Activated naive CD4-positive, alpha-beta T cell treated with anti-CD3 and anti-CD28 coated beads, Interleukin-2, amount 50 U/mL, for 72 hours (primary cell): ENCODE measurements around the gene COQ6. TPM values are rescaled to one million over a fixed set of nuclear protein-coding genes. Genes with fewer than 3 reads are reported as not detected.
"Not testable (repeated sequence)": the region's sequence is repeated elsewhere in the genome, so short reads cannot be mapped to it uniquely, and the experiment has no call there.

Source experiments
- ATAC-seq, 2 donors: fragments of 150-1000 bp; cut with Tn5 transposase; 2 replicates each; pipeline ENCODE4 v1.10.0; 2021; ENCODE audit warnings: mild to moderate bottlenecking in 2 of 2, moderate library complexity in 2 of 2
- DNase-seq, 2 donors: peaks; one replicate each; pipeline ENCODE4 v3.0.0; 2021 to 2022; ENCODE audit warnings: low spot score in 2 of 2
- H3K27ac Mint-ChIP-seq, 2 donors: one replicate each; pipeline ENCODE4 v1.8.0; 2022; ENCODE audit warnings: mild to moderate bottlenecking in 2 of 2, mixed read lengths in 2 of 2
- H3K36me3 Mint-ChIP-seq, 2 donors: one replicate each; pipeline ENCODE4 v1.8.0; 2022; ENCODE audit warnings: mixed read lengths in 2 of 2
- H3K9me3 Mint-ChIP-seq, 2 donors: one replicate each; pipeline ENCODE4 v1.8.0; 2022; ENCODE audit warnings: mixed read lengths in 2 of 2
- total RNA-seq, 2 donors: library from RNA; stranded (reverse); gene quantifications; one replicate each; pipeline ENCODE4 v1.2.3, GENCODE V29; 2022

The COQ6 gene
- 10 to 100 TPM; 20.7 to 29.4 TPM for total RNA-seq

DNA sequence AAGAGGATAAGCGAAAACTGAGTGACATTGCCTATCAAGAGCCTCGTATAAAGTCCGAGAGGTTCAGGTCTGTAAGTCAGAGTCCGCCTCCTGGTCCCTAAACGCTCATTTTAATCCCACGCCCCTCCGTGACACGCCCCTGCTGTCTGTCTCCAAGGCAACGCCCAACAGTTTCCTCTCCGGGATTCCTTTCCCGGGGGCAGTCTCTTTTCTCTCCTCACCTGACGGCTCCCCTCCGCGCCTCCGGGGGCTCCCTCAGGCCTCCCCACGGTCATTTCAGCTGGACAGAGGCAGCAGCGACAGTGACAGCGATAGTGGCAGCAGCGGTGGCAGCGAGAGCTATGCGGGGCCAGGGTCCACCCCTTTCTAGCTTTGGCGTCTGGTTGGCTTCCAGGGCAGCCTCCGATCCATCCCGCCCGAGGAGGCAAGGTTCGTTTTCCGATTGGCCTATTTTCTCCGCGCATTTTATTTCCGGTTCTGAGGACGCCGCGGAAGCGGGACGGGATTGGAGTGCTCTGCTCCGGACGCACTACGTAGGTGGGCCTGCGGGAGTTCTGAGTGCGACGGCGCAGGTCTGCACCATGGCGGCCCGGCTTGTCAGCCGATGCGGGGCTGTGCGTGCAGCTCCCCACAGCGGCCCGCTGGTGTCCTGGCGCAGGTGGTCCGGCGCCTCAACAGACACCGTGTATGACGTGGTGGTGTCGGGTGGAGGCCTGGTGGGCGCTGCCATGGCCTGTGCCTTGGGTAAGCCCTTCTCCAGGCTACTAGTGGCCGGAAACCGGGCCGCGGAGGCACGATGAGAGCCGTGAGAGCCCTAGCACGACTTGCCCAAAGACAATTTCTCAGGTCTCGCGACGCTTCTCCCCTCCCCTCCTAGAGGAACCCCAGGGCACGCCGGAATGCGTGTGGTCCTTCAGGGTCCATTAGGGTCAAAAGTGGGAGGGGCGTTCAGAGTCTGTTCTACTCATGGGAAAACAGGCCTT, at the start of gene COQ6, which contains the start of gene FAM161B:
Gene COQ6, plus strand, starts transcription at position 551 of the 983 bp plus-strand sequence. Its CDS starts 31 bp downstream, at position 582.
Gene FAM161B, minus strand, starts transcription at position 343 of the 983 bp plus-strand sequence. Its CDS starts 68 bp downstream, at position 275.
- H3K9me3 Mint-ChIP-seq: no peaks in the 10 kb centered on the region
- peaks cover 0 to 5% of the 10 kb centered on the region in 2 donors for H3K36me3 Mint-ChIP-seq
- peak; percentile 91 to 95 for DNase-seq
- peak; percentile 95 to 96 for ATAC-seq
- H3K27ac Mint-ChIP-seq: peak within 1 kb of the TSS; percentile 92 to 98

- ATAC-seq (no peak), DNase-seq (no peak)
- peaks cover 14% of the 10 kb centered on the region in 2 donors for H3K36me3 Mint-ChIP-seq
- no peak overlapping the region for H3K27ac Mint-ChIP-seq
- no peaks in the 10 kb centered on the region for H3K9me3 Mint-ChIP-seq
Measured at GRCh38 chr14:73903028-73903427, 47.1 kb upstream of the COQ6 start.

- Mint-ChIP-seq H3K27ac (peak overlapping the region; percentile 20 to 58), H3K36me3 (peaks cover 56 to 63% of the 10 kb centered on the region in 2 donors), H3K9me3 (peaks cover 9 to 12% of the 10 kb centered on the region in 2 donors)
- no peak for ATAC-seq
- DNase-seq: no peak
Measured at GRCh38 chr14:73909681-73910080, 40.4 kb upstream of the COQ6 start.

DNA sequence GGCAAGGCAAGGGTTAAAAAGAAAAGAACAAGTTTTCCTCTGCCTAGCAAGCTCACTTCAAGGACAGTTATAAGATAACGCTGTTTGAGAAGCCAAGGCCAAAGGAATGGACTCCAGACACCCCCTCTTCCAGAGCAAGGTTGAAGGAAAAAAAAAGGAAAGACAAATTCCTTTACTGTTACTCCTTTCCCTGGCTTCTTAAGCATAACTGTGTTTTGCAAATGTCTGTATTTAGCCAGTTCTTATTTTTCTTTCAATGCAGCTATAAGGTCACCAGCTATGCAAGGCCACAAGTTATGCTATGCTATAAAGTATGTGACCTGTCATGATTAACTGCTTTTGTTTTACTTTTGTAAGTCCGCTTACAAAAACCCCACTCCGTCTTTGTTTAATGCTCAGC, 36.8 kb upstream of the COQ6 start:
- Mint-ChIP-seq H3K9me3 (peaks cover 9 to 12% of the 10 kb centered on the region in 2 donors), H3K36me3 (peaks cover 47 to 49% of the 10 kb centered on the region in 2 donors), H3K27ac (no peak overlapping the region)
- DNase-seq (no peak), ATAC-seq (no peak)

GRCh38 chr14:73916324-73916723, 33.8 kb upstream of the COQ6 start:
- ATAC-seq: no peak

DNA sequence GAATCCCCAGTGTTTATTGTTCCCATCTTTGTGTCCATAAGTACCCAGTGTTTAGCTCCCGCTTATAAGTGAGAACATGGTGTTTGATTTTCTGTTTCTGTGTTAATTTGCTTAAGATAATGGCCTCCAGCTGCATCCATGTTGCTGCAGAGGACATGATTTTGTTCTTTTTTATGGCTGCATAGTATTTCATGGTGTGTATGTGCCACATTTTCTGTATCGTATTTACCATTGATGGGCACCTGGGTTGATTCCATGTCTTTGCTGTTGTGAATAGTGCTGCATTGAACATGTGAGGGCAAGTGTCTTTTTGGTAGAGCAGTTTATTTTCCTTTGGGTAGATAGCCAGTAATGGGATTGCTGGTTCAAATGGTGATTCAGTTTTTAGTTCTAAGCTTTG, 30.6 kb upstream of the COQ6 start:
- ATAC-seq, DNase-seq, H3K9me3 Mint-ChIP-seq, H3K36me3 Mint-ChIP-seq: not testable (repeated sequence)
- H3K27ac Mint-ChIP-seq: peak overlapping the region in 1 of 2 donors; percentile 62

More at GRCh38 chr14:73916324-73916723, 33.8 kb upstream of the COQ6 start:
- Mint-ChIP-seq H3K27ac (no peak overlapping the region), H3K36me3 (peaks cover 16 to 24% of the 10 kb centered on the region in 2 donors), H3K9me3 (peaks cover under 1% of the 10 kb centered on the region in 2 donors)
- no peak for DNase-seq

- ATAC-seq (no peak), DNase-seq (no peak)
- peak overlapping the region in 1 of 2 donors; percentile 8 for H3K27ac Mint-ChIP-seq
- H3K36me3 Mint-ChIP-seq: peaks cover 8 to 40% of the 10 kb centered on the region in 2 donors
- H3K9me3 Mint-ChIP-seq: no peaks in the 10 kb centered on the region
Measured at GRCh38 chr14:73924337-73924736, 25.8 kb upstream of the COQ6 start.

GRCh38 chr14:73935666-73936065, 14.4 kb upstream of the COQ6 start:
- no peak for ATAC-seq
- Mint-ChIP-seq H3K27ac (no peak overlapping the region), H3K36me3 (peaks cover 4% of the 10 kb centered on the region in 2 donors), H3K9me3 (no peaks in the 10 kb centered on the region)
- DNase-seq: no peak

- no peak for DNase-seq
- peak in 1 of 2 donors; percentile 3 for ATAC-seq
- no peak overlapping the region for H3K27ac Mint-ChIP-seq
- peaks cover 4% of the 10 kb centered on the region in 2 donors for H3K36me3 Mint-ChIP-seq
- no peaks in the 10 kb centered on the region for H3K9me3 Mint-ChIP-seq
Measured at GRCh38 chr14:73936548-73936947, 13.6 kb upstream of the COQ6 start.

DNA sequence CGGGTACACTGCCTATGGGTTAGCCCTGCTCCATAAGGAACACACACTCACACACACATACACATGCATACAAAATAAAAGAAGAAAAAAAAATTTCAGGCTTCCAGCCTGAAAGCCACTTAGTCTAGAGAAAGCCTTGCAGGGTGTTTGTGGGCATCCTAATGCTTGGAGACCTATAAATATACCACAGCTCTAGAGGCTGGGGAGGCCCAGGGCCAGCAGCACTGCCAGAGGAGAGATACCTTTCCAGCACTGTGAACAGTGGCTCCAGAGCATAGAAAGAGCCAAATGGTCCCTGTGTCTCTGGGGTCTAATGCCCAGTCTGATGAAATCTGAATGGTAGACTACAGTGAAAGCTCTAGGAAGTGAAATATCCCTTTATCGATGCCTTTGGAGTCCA, 13.1 kb upstream of the COQ6 start:
- Mint-ChIP-seq H3K36me3 (peaks cover 4% of the 10 kb centered on the region in 2 donors), H3K9me3 (no peaks in the 10 kb centered on the region), H3K27ac (no peak overlapping the region)
- DNase-seq (no peak), ATAC-seq (peak in 1 of 2 donors; percentile 37)

DNA sequence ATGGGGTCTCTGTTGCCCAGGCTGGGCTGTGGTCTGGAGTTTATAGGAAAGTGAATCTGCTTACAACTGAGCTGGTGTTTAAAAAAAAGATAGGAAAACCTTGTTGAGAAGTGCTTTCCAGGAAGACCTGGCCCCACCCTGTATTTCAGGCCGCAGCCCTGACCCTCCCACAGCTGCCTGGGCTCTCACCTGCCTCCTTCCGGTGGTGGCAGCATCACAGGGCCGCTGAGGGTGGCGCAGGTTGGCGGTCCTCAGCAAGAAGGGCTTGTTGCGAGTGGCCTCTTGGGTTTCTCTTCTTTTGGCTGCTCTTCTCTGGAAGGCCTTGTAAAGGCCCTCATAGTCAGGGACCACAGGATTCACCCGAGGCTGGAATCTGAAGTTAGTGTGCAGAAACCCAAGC, 7.9 kb upstream of the COQ6 start:
- ATAC-seq: no peak
- Mint-ChIP-seq H3K36me3 (no peaks in the 10 kb centered on the region), H3K27ac (peak overlapping the region in 1 of 2 donors; percentile 38), H3K9me3 (no peaks in the 10 kb centered on the region)
- DNase-seq: no peak

GRCh38 chr14:73943083-73943482, 7.0 kb upstream of the COQ6 start:
- H3K9me3 Mint-ChIP-seq: no peaks in the 10 kb centered on the region
- peak in 1 of 2 donors; percentile 83 for ATAC-seq
- DNase-seq: no peak
- H3K27ac Mint-ChIP-seq: peak overlapping the region; percentile 5 to 75
- no peaks in the 10 kb centered on the region for H3K36me3 Mint-ChIP-seq

- DNase-seq (no peak), ATAC-seq (no peak)
- no peak overlapping the region for H3K27ac Mint-ChIP-seq
Measured at GRCh38 chr14:73944432-73945158, 5.5 kb upstream of the COQ6 start.

DNA sequence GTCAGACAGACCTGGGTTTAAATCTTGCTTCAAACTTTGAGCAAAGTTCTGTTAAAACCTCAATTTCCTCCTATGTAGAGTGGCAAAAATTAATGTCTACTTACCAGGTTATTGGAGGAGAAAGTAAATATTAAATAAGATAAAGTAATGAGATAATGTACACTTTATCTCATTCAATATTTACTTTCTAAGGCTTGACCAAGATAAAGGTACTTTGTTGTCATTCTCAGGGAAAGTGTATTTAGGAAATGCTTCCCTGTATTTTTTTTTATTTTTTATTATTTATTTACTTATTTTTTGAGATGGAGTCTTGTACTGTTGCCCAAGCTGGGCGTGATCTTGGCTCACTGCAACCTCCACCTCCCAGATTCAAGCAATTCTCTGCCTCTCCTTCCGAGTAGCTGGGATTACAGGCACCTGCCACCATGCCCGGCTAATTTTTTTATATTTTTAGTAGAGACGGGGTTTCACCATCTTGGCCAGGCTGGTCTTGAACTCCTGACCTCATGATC, 4.9 kb upstream of the COQ6 start:
- Mint-ChIP-seq H3K9me3 (no peaks in the 10 kb centered on the region), H3K36me3 (peaks cover 0 to 3% of the 10 kb centered on the region in 2 donors), H3K27ac (no peak overlapping the region)
- ATAC-seq (no peak), DNase-seq (no peak)

More at GRCh38 chr14:73944432-73945158, 5.5 kb upstream of the COQ6 start:
- Mint-ChIP-seq H3K9me3 (no peaks in the 10 kb centered on the region), H3K36me3 (no peaks in the 10 kb centered on the region)

DNA sequence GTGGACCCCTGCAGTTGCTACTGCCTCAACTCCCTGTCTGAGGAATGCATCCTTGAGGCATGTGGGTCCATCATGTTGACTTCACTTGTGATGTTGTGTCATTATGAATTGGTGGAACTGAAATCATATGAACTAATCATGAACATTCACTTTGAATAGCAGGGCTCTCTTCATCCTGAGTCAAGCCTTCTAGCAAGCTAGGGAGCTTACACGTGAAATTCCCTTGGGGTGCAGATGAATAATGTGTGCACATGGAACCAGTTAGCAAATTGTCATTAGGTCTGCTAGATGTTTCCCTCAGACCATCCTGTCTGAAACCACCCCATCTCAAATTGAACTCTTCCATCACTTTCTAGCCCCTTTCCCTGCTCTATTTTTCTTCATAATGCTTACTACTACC, 3.6 kb downstream of the COQ6 start:
- Mint-ChIP-seq H3K9me3 (no peaks in the 10 kb centered on the region), H3K36me3 (peaks cover 0 to 5% of the 10 kb centered on the region in 2 donors), H3K27ac (peak overlapping the region in 1 of 2 donors; percentile 48)
- ATAC-seq (no peak), DNase-seq (no peak)

DNA sequence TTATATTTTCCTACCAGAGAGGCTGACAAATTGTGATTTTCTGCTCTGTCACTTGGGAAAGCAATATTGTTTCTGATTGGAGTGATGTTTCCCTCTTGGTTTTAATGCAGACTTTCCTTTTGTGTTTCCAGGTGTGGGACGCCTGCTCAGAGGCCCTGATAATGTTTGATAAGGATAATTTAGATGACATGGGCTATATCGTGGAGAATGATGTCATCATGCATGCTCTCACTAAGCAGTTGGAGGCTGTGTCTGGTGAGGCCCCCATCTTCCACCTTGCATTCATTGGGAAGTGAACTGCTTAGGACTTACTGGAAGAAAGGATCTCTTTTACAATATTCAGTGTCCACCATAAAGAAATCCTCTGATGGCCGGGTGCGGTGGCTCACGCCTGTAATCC, 5.6 kb downstream of the COQ6 start:
- DNase-seq (no peak), ATAC-seq (no peak)
- peaks cover 0 to 6% of the 10 kb centered on the region in 2 donors for H3K36me3 Mint-ChIP-seq
- H3K9me3 Mint-ChIP-seq: no peaks in the 10 kb centered on the region
- no peak overlapping the region for H3K27ac Mint-ChIP-seq

- no peak for ATAC-seq
- H3K36me3 Mint-ChIP-seq: peaks cover 0 to 12% of the 10 kb centered on the region in 2 donors
- H3K27ac Mint-ChIP-seq: peak overlapping the region; percentile 15 to 43
- no peaks in the 10 kb centered on the region for H3K9me3 Mint-ChIP-seq
- no peak for DNase-seq
Measured at GRCh38 chr14:73958591-73958990, 8.5 kb downstream of the COQ6 start.
